GM12878 (cell line): ENCODE results near the gene WFDC6.

Experiments used
- EZH2 ChIP-seq: IDR thresholded peaks from 2 replicates; pipeline ENCODE4 v1.6.1; 2012; ENCODE audit warnings: low read depth, mild to moderate bottlenecking, control low read depth, inconsistent platforms, low read length, borderline replicate concordance; ENCODE audit not compliant: control insufficient read depth
- RFX5 ChIP-seq: IDR thresholded peaks from 2 replicates; pipeline ENCODE4 v1.6.1; 2011; ENCODE audit warnings: low read depth, low read length, improper control_type of control experiment

DNA sequence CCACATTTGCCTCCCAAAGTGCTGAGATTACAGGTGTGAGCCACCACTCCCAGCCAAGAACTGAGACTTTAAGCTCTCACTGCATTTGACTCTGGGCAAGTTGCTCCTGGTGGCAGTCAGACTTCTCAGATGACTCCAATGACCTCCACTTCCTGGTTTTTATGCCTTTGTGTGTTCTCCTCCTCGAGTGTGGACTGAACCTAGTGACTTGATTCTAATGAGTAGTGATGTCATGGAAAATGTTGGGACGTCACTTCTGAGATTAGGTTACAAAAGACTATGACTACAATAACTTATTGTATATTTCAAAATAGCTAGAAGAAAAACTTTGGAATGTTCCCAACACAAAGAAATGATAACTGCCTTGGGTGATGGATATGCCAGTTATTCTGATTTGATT lies 35.9 kb downstream of the WFDC6 start:
- TF ChIP-seq EZH2 (no peak), RFX5 (no peak)
